Amygdala (tissue), 56 donors: Measurements from ENCODE around the gene KLC1.

Source experiments
- DNase-seq, 56 donors: peaks; one replicate each; lab custom pipeline; 2025; lab: John Stamatoyannopoulos, UW

Gene KLC1

GRCh38 chr14:103714063-103714724 is 85.2 kb downstream of the KLC1 start:
- DNase-seq: no peak

GRCh38 chr14:103715052-103716000 is 86.3 kb downstream of the KLC1 start, which contains the start of the genes XRCC3 and ZFYVE21:
Gene XRCC3, minus strand, starts transcription at chr14:103715451. Its CDS starts 4,364 bp downstream, at chr14:103711087.
Gene ZFYVE21, plus strand, starts transcription at chr14:103715810. Its CDS starts 32 bp downstream, at chr14:103715842.
- peak; percentile 89 to 100 (median 98) for DNase-seq

- peak in 1 of 56 donors; percentile 61 for DNase-seq
Measured at GRCh38 chr14:103716091-103716801, 87.2 kb downstream of the KLC1 start.

GRCh38 chr14:103716899-103717411 is 87.9 kb downstream of the KLC1 start:
- DNase-seq: no peak

GRCh38 chr14:103718572-103718971 is 89.6 kb downstream of the KLC1 start:
- peak in 2 of 56 donors; percentile 26 to 33 for DNase-seq

GRCh38 chr14:103719751-103720150 is 90.7 kb downstream of the KLC1 start:
- DNase-seq: no peak

GRCh38 chr14:103721334-103722120 is 92.5 kb downstream of the KLC1 start:
- peak in 15 of 56 donors; percentile 14 to 72 (median 37) for DNase-seq

GRCh38 chr14:103723748-103724081 is 94.7 kb downstream of the KLC1 start:
- no peak for DNase-seq

GRCh38 chr14:103724116-103724515 is 95.1 kb downstream of the KLC1 start:
- DNase-seq: peak in 44 of 56 donors; percentile 9 to 76 (median 50)

GRCh38 chr14:103725001-103725682 is 96.1 kb downstream of the KLC1 start:
- DNase-seq: no peak

GRCh38 chr14:103725739-103726395 is 96.9 kb downstream of the KLC1 start:
- no peak for DNase-seq

GRCh38 chr14:103726474-103726873 is 97.5 kb downstream of the KLC1 start:
- DNase-seq: no peak

- DNase-seq: no peak
Measured at GRCh38 chr14:103727313-103727980, 98.4 kb downstream of the KLC1 start.

- DNase-seq: no peak
Measured at GRCh38 chr14:103728141-103728540, 99.1 kb downstream of the KLC1 start.

GRCh38 chr14:103728721-103729120 is 99.7 kb downstream of the KLC1 start:
- DNase-seq: no peak

- no peak for DNase-seq
Measured at GRCh38 chr14:103729496-103730448, 100.8 kb downstream of the KLC1 start.

GRCh38 chr14:103730490-103731035 is 101.6 kb downstream of the KLC1 start:
- peak in 1 of 56 donors; percentile 23 for DNase-seq
